Mesenchymal stem cell (in vitro differentiated cells and primary cell): Measurements from ENCODE around the gene ATP5PO.
"Not testable (repeated sequence)": the region's sequence is repeated elsewhere in the genome, so short reads cannot be mapped to it uniquely, and the experiment has no call there.

ENCODE experiments used
- DNase-seq: peaks from one replicate; pipeline ENCODE4 v3.0.0-alpha.2; 2013
- H2AFZ ChIP-seq: one replicate; pipeline ENCODE4 v1.6.1; 2013; ENCODE audit warnings: low read depth, mild to moderate bottlenecking, control low read depth, inconsistent platforms, low read length, moderate library complexity
- H2AK5ac ChIP-seq: 2 replicates; pipeline ENCODE4 v1.6.1; 2013; ENCODE audit warnings: low read length, moderate library complexity, mild to moderate bottlenecking, inconsistent platforms; ENCODE audit not compliant: severe bottlenecking
- H2BK120ac ChIP-seq: one replicate; pipeline ENCODE4 v1.6.1; 2013; ENCODE audit warnings: low read depth, mild to moderate bottlenecking, inconsistent platforms, low read length, moderate library complexity
- H2BK12ac ChIP-seq, 2 experiments: one replicate each; pipeline ENCODE4 v1.6.1; 2013; ENCODE audit warnings: inconsistent platforms in 2 of 2, low read length in 2 of 2, mild to moderate bottlenecking in 2 of 2, moderate library complexity in 2 of 2, control low read depth in 1 of 2
- H2BK15ac ChIP-seq: one replicate; pipeline ENCODE4 v1.6.1; 2013; ENCODE audit warnings: mild to moderate bottlenecking, low read depth, inconsistent platforms; ENCODE audit not compliant: poor library complexity, severe bottlenecking
- H2BK5ac ChIP-seq: 2 replicates; pipeline ENCODE4 v1.6.1; 2013; ENCODE audit warnings: low read depth, mild to moderate bottlenecking, low read length, control low read depth, inconsistent platforms; ENCODE audit not compliant: poor library complexity, severe bottlenecking
- H3K14ac ChIP-seq, 2 experiments: one replicate each; pipeline ENCODE4 v1.6.1; 2013; ENCODE audit warnings: inconsistent platforms in 2 of 2, low read length in 2 of 2, control low read depth in 1 of 2, mild to moderate bottlenecking in 1 of 2, moderate library complexity in 1 of 2
- H3K18ac ChIP-seq, 2 experiments: one replicate each; pipeline ENCODE4 v1.6.1; 2013; ENCODE audit warnings: inconsistent platforms in 2 of 2, low read length in 2 of 2, control low read depth in 1 of 2, low read depth in 1 of 2, mild to moderate bottlenecking in 1 of 2
- H3K23ac ChIP-seq, 2 experiments: one replicate each; pipeline ENCODE4 v1.6.1; 2013; ENCODE audit warnings: inconsistent platforms in 2 of 2, low read length in 2 of 2, mild to moderate bottlenecking in 2 of 2, moderate library complexity in 2 of 2, control low read depth in 1 of 2
- H3K27ac ChIP-seq: 2 replicates; pipeline ENCODE4 v1.5.1; 2013; ENCODE audit warnings: mild to moderate bottlenecking, moderate library complexity, low read length, control low read depth, inconsistent platforms; ENCODE audit not compliant: poor library complexity, severe bottlenecking
- H3K27me3 ChIP-seq, 2 experiments: 2 replicates each; pipeline versions ENCODE4 v1.6.1 to v1.7.0; 2013; ENCODE audit warnings: low read length in 2 of 2, mild to moderate bottlenecking in 2 of 2, moderate library complexity in 2 of 2, control low read depth in 1 of 2, inconsistent platforms in 1 of 2; ENCODE audit not compliant: control insufficient read depth in 1 of 2, insufficient read depth in 1 of 2
- H3K36me3 ChIP-seq, 2 experiments: 2 replicates each; pipeline versions ENCODE4 v1.6.1 to v1.7.0; 2013; ENCODE audit warnings: low read length in 2 of 2, control low read depth in 1 of 2, inconsistent platforms in 1 of 2, low read depth in 1 of 2, mild to moderate bottlenecking in 1 of 2; ENCODE audit not compliant: insufficient read depth in 2 of 2, control insufficient read depth in 1 of 2
- H3K4ac ChIP-seq, 2 experiments: one replicate each; pipeline ENCODE4 v1.6.1; 2013; ENCODE audit warnings: inconsistent platforms in 2 of 2, low read length in 2 of 2, mild to moderate bottlenecking in 2 of 2, moderate library complexity in 2 of 2, control low read depth in 1 of 2, low read depth in 1 of 2
- H3K4me1 ChIP-seq: 2 replicates; pipeline ENCODE4 v1.6.1; 2013; ENCODE audit warnings: low read depth, low read length, control low read depth; ENCODE audit not compliant: control insufficient read depth, insufficient read depth
- H3K4me2 ChIP-seq: 2 replicates; pipeline ENCODE4 v1.6.1; 2013; ENCODE audit warnings: low read length, mild to moderate bottlenecking, inconsistent platforms; ENCODE audit not compliant: poor library complexity, severe bottlenecking
- H3K4me3 ChIP-seq, 2 experiments: 2 replicates each; pipeline versions ENCODE4 v1.5.1 to v1.7.0; 2013; ENCODE audit warnings: low read length in 2 of 2, mild to moderate bottlenecking in 2 of 2, control low read depth in 1 of 2, low read depth in 1 of 2; ENCODE audit not compliant: insufficient read depth in 1 of 2
- H3K79me1 ChIP-seq: replicated peaks from 2 replicates; pipeline ENCODE4 v1.6.1; 2013; ENCODE audit warnings: mild to moderate bottlenecking, control low read depth, low read length, inconsistent platforms; ENCODE audit not compliant: poor library complexity, severe bottlenecking
- H3K9ac ChIP-seq: 2 replicates; pipeline ENCODE4 v1.7.0; 2013; ENCODE audit warnings: mild to moderate bottlenecking, low read length, moderate library complexity
- H3K9me3 ChIP-seq: 2 replicates; pipeline ENCODE4 v1.7.0; 2013; ENCODE audit warnings: mild to moderate bottlenecking, low read length; ENCODE audit not compliant: control insufficient read depth
- H4K8ac ChIP-seq: one replicate; pipeline ENCODE4 v1.6.1; 2013; ENCODE audit warnings: inconsistent platforms, mild to moderate bottlenecking, low read length, moderate library complexity
- H4K91ac ChIP-seq: one replicate; pipeline ENCODE4 v1.6.1; 2013; ENCODE audit warnings: mild to moderate bottlenecking, low read length, inconsistent platforms
- WGBS: methylation state at CpG from one replicate; pipeline ENCODE4 v1.1.7; 2013; ENCODE audit warnings: mixed read lengths; 5-methylcytosine and 5-hydroxymethylcytosine counted together

ATP5PO gene

DNA sequence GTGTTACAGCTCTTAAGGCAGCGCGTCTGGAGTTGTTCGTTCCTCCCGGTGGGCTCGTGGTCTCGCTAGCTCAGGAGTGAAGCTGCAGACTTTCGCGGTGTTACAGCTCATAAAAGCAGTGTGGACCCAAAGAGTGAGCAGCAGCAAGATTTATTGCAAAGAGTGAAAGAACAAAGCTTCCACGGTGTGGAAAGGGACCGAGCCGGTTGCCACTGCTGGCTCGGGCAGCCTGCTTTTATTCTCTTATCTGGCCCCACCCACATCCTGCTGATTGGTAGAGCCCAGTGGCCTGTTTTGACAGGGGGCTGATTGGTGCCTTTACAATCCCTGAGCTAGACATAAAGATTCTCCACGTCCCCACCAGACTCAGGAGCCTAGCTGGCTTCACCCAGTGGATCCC, 47.7 kb downstream of the ATP5PO start:
- not testable (repeated sequence) for H3K9me3 ChIP-seq, H3K9ac ChIP-seq, H2BK12ac ChIP-seq, H2AFZ ChIP-seq, H4K91ac ChIP-seq, H2AK5ac ChIP-seq, DNase-seq, H2BK5ac ChIP-seq, H3K79me1 ChIP-seq, H3K14ac ChIP-seq, H3K36me3 ChIP-seq, H3K4me3 ChIP-seq, H2BK120ac ChIP-seq, H3K18ac ChIP-seq, H2BK15ac ChIP-seq, H3K4me2 ChIP-seq, H3K23ac ChIP-seq, H3K27me3 ChIP-seq, H4K8ac ChIP-seq, H3K4me1 ChIP-seq, H3K4ac ChIP-seq, H3K27ac ChIP-seq
- 90% methylated on average over 12 of the region's 13 CpGs for WGBS

DNA sequence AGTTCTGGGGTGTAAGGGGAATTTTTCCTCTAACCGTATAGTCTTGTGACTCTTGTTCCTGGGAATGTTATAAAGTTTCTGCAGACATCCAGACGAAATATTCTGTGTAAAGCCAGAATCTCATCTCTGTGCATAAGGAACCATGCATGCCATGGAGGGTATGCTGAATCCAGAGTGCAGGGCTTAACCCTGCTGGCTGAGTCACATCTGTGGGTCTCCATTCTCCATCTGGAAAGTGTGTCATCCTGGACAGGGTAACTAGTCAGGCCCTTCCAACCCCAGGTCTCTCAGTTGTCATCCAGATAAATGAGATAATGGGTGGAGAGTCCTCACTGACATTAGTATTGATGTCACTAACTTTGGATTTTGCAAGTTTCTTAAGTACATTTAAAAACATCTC, 48.8 kb downstream of the ATP5PO start:
- Histone ChIP-seq H3K4me1 (peaks cover 2% of the 10 kb centered on the region), H2AK5ac (no peak overlapping the region), H2BK12ac (no peak overlapping the region), H3K36me3 (no peaks in the 10 kb centered on the region), H3K14ac (no peak overlapping the region), H3K18ac (no peak overlapping the region), H3K4me2 (no peak overlapping the region), H2BK15ac (no peak overlapping the region), H2BK5ac (no peak overlapping the region), H3K23ac (no peak overlapping the region), H3K27ac (no peak overlapping the region), H3K4ac (no peak overlapping the region), H3K9me3 (no peaks in the 10 kb centered on the region), H2BK120ac (no peak overlapping the region), H2AFZ (no peak overlapping the region), H3K4me3 (no peak overlapping the region), H4K91ac (no peak overlapping the region), H4K8ac (no peak overlapping the region), H3K27me3 (no peaks in the 10 kb centered on the region), H3K79me1 (no peaks in the 10 kb centered on the region), H3K9ac (no peak overlapping the region)
- DNase-seq = peak; percentile 31
- 75% methylated on average over 2 of the region's 2 CpGs for WGBS

DNA sequence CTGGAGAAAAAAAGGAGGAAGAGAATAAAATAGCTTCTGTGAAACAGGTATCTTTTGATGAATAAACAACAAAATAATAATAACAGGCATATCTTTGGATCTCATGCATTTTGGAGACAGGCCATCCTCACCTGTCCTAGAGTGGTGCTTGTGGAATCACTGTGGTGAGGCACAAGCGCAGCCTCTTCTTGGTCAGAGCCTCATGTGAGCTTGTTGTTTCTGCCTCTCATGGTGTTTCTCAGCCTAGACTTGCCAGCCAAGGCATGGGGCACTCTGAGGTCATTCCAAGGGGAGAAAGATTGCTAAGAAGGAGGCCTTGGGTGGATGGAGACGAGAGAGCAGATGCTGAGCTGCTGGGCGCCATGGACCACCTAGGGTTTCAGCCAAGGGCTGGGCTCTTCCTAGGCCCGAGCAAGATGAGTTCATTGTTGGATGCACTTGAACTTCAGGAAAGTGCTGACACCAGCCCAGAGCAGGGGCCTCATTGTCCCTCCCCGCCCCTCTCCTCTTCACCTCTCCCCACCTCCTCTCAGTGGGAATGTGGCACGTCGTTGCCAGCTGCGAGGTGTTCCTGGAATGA, 49.5 kb downstream of the ATP5PO start:
- Histone ChIP-seq H3K79me1 (no peaks in the 10 kb centered on the region), H3K4me3 (no peak overlapping the region), H2BK120ac (no peak overlapping the region), H4K8ac (no peak overlapping the region), H3K4me1 (peaks cover 2% of the 10 kb centered on the region), H2AFZ (no peak overlapping the region), H3K27ac (no peak overlapping the region), H3K36me3 (no peaks in the 10 kb centered on the region), H3K4ac (no peak overlapping the region), H3K9me3 (no peaks in the 10 kb centered on the region), H3K4me2 (no peak overlapping the region), H2BK5ac (no peak overlapping the region), H3K27me3 (no peaks in the 10 kb centered on the region), H2BK12ac (no peak overlapping the region), H4K91ac (no peak overlapping the region), H3K9ac (no peak overlapping the region), H3K23ac (no peak overlapping the region), H2BK15ac (no peak overlapping the region), H3K18ac (no peak overlapping the region), H2AK5ac (no peak overlapping the region), H3K14ac (no peak overlapping the region)
- WGBS = 81% methylated on average over 8 of the region's 8 CpGs
- no peak for DNase-seq

DNA sequence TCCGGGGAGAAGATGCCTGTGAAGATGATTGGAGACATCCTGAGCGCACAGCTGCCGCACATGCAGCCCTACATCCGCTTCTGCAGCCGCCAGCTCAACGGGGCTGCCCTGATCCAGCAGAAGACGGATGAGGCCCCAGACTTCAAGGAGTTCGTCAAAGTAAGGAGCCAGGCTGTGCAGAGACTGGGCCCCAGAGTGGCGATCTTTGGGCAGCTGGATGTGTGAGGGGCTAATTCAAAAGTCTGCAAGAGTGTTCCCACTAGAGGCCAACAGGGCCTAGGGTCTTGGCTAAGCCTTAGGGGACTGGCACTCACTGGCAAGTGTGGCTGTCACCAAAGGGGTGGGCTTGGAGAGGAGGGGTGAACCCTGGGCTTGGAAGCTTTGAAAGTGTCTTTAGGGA, 50.4 kb downstream of the ATP5PO start:
- Histone ChIP-seq H2BK15ac (no peak overlapping the region), H3K4me3 (no peak overlapping the region), H2AFZ (no peak overlapping the region), H4K91ac (no peak overlapping the region), H3K4me2 (no peak overlapping the region), H4K8ac (no peak overlapping the region), H3K4ac (no peak overlapping the region), H3K14ac (no peak overlapping the region), H3K4me1 (peaks cover 2% of the 10 kb centered on the region), H3K79me1 (no peaks in the 10 kb centered on the region), H2AK5ac (no peak overlapping the region), H3K9ac (no peak overlapping the region), H2BK12ac (no peak overlapping the region), H3K36me3 (no peaks in the 10 kb centered on the region), H3K27me3 (no peaks in the 10 kb centered on the region), H2BK5ac (no peak overlapping the region), H3K18ac (no peak overlapping the region), H3K23ac (no peak overlapping the region), H3K9me3 (no peaks in the 10 kb centered on the region), H3K27ac (no peak overlapping the region), H2BK120ac (no peak overlapping the region)
- no peak for DNase-seq
- 92% methylated on average over 9 of the region's 9 CpGs for WGBS
